ENCODE results near the gene CC2D2B.
"Not testable (repeated sequence)": the region's sequence is repeated elsewhere in the genome, so short reads cannot be mapped to it uniquely, and the experiment has no call there.

CC2D2B gene

DNA sequence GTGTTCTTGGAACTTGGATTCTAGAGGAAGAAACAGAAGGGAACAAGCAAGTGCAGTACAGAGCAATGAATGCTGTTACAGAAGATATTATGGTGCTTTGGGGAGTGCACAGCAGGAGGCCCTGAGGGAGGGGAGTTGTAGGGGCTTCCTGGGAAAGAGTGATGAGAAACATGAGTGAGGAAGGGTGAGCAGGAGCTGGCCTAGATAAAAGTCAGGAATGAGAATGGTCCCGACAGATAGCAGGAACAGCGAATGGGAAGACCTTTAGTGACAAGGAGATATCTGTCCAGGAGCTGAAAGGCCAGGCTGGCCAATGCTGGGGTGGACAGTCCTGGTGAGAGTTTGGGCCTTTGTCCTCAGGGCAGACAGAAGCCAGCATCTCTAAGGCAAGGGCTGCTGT lies 115.0 kb downstream of the CC2D2B start:
- DNase-seq = no peak

DNA sequence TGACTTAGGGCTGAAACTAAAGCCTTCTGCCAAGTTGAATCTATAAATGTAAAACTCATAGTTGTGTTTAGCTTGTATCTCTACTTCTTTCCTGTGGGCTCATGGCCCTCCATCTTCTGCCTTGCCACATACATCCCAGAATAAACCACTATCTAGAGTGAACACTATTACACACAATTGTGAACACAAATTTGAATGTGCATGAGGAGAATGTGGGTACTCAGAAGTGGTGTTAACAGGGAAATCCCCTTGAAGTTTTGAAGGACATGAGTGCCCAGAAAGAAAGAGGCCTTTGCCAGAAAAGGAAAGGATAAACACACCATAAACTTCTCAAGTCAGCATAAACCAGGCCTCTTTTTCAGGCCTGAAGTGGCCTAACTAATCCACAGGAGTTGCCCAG lies 115.4 kb downstream of the CC2D2B start:
- DNase-seq = no peak

DNA sequence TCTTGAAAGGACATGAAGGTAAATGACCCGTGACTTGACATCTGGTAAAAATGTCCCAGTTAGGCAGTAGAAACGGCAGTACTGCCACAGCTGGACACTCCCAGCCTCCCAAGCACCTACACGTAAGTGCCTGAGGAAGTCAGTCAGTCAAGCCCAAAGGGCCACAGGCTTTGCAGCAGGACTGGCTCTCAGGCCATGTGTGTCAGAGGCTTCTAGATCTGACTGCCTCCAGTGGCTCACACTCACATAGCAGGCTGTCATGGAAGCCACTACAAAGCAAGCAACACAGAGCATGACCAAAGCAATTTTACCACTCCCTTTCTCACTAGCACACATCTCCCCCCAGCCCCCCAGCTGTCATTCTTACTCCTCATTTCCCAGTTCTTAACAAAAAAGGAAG lies 117.8 kb downstream of the CC2D2B start:
- peak; percentile 35 for DNase-seq

DNA sequence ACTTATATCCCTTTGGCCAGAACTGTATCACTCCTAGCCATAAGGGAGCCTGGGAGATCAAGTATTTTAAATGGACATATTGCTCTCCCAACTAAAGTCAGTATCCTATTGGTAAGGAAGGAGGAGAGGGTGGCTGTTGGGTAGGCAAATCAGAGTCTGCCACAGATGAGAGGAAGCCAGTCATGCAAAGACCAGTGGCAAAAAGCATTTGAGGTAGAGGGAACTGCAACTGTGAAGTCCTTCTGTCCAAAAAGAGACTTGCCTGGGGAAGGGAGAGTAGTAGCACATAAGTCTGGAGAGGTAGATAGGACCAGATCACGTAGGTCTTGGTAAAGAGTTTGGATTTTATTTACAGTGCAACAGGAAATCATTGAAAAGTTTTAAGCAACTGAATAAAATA lies 126.8 kb downstream of the CC2D2B start:
- no peak for DNase-seq

DNA sequence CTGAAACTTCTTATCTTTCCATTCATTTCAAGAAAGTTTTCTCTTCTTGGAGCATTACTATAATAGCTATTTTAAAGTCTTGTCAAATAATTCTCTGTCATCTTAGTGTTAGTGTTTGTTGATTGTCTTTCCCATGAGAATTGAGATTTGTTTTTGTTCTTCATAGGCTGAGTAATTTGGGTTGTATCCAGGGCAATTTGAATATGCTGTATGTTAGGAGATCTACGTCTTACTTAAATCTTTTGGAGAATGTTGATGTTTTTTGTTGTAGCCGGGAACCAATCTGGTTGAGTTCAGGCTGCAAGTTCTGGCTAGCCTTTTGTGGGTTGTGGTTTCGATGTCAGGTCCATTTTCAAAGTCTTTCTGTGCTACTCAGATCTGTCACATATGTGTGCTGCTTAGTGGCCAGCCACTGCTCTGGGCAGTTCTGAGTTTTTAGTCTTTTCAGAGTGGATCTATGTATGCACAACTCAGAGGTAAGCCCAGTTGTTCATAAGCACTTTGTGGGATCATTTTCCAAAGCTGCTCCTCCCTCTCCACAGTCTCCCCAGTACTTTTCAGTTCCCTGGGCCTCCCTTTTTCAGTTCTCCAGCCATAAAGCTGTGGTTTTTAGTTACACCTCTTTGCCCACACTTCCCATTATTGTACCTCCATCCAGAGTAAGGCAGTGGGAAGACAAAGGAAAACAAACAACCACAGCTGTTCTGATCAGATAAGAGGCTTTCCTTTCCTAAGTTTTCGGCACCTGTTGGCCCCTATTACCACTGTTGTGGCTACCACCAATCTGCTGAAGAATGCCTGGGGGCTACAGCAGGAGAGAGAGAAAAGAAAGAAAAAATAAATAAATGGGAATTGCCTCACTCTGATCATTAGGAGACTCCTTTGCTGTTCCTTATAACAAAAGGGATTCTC lies 131.0 kb downstream of the CC2D2B start:
- peak; percentile 80 for DNase-seq

DNA sequence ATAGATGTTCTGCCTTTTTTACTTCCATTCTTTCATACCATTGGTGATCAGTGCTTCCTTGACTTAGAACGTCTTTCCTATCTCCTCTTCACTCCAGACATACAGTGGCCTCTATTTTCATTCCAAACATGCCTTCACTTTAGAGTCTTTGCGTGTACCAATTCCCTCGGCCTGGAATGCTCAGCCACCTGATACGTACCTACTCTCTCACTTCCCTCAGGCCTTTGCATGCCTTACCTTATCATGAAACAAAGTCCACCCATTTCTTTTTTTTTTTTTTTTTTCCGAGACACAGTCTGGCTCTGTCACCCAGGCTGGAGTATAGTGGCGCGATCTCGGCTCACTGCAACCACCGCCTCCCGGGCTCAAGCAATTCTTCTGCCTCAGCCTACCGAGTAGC lies 133.4 kb downstream of the CC2D2B start:
- no peak for DNase-seq

DNA sequence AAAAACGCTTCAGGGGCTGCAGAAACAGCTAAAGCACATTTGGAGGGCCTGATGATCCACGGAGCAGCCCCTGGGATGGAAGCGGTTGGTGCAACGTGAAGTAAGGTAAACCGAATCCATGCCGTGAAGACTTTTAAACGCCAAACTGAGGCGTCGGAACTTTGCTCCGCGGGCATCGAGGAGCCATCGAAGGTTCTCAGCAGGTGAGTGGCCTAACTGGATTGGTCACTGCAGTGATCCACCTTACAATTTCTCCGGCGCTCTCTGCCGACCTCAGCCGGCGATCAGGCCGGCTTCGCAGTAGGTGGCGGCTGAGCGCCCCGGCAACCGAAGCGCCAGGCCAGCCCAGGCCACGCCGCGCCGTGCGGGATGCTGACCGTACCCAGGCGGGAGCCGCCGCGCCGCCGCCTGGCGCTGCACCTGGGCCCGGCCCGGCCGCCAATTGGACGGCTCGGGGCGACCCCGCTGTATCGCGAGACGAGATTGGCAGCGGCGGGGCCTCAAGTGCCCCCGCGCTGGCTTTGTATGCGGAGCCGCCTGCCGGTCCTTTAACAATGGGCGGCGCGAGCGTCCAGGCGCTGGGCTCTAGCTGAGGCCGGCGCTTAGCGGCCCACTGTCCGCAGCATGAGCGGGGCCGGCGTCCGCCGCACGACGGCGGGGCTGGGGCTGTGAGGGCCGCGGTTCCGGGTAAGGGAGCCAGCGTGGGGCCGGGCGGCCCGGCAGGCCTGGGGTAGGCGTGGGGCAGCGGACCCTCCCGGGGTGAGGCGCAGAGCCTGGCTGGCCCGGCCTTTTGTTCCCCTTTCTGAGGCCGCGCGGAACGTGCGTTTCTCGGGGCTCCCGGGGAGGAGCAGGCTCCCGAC lies 135.5 kb downstream of the CC2D2B start, which contains the start of gene CCNJ:
Gene CCNJ (plus strand): TSS at position 551 of the 860 bp plus-strand sequence. CDS start 811 bp downstream, outside the sequence.
- DNase-seq = peak; percentile 91

DNA sequence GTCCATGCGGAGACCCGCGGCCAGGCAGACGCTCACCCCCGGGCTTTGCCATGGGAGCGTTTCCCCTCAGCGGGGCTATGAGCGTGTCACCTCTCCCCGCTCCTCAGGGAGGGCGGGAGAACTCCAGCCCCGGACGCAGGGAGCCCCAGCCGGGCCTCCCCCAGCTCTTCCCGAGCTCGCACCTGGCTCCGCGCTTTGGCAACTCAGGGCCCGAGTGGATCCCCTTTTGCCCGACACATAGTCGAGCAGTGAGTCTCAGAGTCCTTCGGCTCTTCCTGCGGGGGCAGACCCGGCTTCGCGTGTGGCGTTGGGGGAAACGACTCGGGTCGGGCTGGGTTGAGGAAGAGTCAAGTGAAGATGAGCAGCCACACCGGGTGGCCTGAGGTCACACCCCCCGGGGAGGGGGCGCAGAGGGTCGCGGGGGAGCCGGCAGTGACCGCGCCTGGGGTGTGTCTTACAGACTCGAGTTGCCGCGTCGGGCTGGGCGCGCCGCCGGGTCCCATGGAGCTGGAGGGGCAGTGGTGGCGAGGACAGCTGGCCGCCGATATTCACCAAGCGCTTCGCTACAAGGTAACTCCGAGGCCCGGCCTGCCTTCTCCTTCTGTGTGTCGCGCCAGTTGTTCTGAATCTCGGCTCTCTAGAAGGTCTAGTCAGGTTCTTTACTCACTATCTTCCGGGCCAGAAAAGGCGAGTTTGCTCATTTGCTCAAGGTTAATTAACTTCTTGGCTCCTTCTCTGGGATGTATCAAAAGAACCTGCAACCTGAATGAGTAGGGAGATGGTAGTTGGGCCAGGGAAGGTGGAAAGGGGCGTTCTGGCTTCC lies 136.3 kb downstream of the CC2D2B start:
- peak; percentile 69 for DNase-seq

DNA sequence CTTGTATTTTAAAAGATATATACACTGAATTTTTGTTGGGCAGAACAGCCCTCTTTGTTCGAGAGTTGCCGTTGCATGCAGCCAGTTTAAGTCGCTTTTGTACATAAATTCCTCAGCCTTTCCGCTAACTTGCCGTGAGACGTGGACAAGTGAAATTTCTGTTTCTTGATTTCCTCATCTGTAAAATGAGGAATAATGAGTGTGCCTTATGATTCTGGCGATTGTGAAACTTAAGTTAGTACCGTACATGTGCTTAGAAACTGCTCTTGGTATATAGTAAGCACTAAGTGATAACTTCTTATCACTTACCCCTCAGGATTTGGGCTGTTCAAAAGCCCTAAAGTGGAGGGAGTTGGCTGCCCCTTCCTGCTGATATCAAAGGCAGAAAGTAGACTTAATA lies 137.0 kb downstream of the CC2D2B start:
- DNase-seq = no peak

DNA sequence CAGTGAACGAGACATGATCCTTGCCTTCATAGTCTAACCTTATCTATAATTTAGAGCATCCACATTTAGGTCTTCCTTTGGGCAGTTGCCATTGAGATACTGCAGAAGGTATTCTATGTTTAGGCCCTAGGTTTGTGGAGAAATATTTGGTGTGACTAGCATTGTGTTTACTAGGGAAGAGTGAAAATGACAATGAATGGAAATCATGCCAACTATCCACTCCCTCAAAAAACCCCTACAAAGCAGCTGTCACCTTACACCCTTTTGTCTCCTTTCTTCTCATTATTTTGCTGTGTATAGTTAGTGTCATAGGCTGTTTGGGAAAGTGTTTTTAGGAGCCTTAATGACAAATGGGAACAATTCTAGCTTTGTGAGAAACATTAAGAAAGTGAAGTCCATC lies 138.8 kb downstream of the CC2D2B start:
- DNase-seq = no peak

DNA sequence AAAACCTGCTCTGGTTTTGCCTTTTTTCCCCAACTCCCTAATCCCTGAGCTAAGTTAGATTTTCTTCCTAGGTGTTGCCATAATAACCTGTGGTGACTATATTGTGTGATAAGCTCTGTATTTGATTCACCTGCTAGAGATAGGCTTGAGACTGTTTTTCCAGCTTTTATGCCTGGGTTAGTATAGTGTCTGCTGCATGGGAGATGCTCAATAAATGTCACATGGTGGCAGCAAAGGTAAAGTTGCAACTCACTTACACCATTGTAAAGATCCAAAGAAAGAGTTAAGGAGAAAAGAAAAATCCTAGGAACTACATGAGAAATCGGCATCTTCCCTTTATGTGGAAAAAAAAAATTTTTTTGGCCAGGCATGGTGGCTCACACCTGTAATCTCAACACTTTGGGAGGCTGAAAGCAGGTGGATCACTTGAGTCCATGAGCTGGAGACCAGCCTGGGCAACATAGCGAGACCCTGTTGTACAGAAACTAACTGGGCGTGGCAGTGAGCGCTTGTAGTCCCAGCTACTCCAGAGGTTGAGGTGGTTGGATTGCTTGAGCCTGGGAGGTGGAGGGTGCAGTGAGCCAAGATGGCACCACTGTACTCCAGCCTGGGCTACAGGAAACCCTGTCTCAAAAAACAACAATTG lies 139.4 kb downstream of the CC2D2B start:
- no peak for DNase-seq

DNA sequence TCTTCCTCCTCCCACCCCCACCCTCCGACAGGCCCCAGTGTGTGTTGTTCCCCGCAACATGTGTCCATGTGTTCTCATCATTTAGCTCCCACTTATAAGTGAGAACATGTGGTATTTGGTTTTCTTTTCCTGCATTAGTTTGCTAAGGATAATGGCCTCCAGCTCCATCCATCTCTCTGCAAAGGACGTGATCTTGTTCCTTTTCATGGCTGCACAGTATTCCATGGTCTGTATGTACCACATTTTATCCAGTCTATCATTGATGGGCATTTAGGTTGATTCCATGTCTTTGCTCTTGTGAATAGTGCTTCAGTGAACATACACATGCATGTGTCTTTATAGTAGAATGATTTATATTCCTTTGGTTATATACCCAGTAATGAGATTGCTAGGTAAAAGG lies 140.2 kb downstream of the CC2D2B start:
- not testable (repeated sequence) for DNase-seq

DNA sequence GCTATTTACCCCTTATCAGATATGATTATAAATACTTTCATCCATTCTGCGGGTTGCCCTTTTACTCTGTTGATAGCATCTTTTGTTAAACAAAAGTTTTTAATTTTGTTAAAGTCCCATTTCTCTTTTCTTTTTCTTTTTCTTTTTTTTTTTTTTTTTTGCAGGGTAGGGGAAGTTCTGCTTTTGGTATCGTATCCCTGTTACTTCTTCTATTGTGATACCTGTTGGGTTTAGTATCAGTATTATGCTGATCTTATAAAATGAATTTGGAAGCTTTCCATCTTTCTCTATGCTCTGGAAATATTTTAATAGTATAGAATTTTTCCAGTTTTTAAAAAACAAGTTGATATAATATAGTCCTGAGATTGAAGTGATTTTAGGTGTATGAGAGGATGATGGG lies 141.6 kb downstream of the CC2D2B start:
- no peak for DNase-seq

DNA sequence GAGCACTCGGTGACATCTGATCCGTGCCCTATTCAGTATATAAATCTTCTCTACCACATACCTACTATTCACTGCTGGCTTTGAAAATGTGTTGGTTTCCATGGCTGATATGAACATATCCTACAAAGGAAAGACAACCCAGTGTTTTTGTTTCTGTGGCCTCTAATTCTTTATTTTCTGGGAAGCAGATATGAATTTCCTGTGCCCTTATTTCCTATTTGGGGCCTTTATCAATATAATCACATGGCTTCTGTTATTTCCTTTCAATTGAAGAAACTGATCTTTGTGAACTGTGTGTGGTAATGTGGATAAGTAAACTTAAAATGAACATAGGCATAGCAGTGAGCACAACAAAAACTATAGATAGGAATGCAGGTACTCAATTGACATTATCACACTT lies 146.2 kb downstream of the CC2D2B start:
- DNase-seq = no peak

DNA sequence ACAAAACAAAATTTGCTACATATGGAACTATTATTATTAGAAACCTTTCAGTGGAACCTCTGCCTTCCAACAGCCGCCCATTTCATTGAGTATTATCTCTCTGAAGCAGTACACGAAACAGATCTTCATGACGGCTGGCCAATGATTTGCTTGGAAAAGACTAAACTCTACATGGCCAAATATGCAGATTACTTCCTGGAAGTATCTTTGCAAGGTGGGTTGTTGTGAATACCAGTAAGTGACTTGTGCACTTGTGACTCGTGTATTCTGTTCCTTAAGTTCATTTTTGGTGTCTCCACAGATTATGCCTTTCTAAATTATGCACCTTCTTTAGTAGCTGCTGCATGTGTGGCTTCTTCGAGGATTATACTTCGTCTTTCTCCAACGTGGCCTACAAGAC lies 149.0 kb downstream of the CC2D2B start:
- DNase-seq = no peak

DNA sequence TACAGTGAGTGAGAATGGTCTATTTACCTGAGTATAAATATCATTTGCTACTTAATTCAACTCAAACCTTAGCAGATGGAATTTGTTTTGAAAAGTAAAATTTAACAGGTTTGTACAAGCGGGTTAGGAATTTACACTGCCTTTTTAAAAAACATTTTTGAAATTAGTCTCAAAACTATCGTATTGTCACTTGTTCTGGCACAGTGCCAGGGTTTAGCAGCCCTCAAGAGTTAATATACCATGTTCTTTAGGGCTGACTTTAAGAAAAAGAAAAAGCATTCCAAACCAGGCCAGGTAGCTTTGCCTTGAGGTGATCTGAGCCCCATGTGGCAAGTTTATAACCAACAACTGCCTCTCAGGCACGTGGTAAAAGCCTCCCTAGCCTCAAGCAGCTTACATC lies 153.5 kb downstream of the CC2D2B start:
- no peak for DNase-seq

DNA sequence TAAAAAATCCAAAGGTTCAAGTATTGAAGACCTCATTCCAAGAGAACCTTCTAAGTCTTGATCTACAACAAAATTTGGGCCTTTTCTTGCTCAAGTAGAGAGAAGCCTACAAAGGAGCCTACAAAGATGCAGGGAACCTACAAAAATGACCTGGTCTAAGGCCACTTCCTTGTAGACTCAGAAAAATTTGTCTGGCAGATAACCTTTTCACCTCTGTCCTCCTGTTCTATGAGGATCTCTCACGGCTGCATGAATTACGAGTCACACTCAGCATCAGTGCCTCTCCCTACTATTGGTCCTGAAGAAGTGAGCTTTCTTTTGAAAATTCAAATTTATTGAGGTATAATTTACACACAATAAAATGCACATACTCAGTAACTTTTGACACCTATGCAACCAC lies 164.9 kb downstream of the CC2D2B start:
- DNase-seq = no peak

DNA sequence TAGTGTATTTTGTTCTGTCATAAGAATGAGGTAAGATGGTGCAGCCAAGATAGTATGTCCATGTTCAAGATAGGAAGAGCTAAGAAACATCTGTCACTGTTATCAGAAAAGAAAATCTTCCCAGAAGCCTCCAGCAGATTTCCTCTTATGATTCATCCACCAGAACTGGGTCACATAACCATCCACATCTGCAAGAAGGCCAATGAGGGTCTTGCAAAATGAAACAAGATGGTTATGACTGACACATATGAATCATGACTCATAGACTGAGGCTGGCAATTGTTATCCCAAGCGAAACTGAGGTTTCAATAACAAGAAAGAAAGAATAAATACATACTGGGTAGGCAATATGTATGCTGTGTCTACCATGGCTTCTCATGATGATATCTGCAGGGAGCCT lies 165.9 kb downstream of the CC2D2B start:
- no peak for DNase-seq

DNA sequence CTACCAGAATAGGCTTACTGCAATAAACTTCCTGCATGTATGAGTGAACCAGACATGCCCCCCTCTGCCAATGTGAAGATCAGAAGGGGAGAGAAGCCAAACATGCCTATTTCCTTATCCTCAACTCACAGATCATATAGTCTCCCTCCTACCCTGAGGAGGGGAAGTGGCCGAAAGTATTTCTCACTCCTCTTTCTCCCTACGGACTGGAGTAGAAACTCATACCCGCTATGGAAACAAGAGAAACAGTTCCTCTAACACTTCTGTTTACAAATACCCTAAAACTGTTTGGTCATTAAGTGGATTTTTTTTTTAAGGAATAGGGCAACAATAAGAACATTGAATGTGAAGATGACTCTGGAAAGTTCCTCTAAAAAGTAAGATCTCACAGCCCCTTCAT lies 167.0 kb downstream of the CC2D2B start:
- no peak for DNase-seq

DNA sequence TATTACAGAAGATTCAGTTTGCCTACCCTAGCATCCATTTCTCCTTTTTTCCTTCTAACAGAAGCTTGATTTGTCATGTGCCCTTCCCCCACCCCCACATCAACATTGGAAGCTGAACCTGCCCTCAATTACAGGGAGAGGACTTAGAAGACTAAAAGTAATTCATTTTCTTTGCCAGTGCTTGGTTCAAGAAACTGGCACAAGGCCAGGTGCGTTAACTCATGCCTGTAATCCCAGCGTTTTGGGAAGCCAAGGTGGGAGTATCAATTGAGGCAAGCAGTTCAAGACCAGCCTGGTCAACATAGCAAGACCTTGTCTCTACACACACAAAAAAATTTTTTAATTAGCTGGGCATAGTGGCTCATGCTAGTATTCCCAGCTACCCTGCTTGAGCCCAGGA lies 168.2 kb downstream of the CC2D2B start:
- peak; percentile 7 for DNase-seq

DNA sequence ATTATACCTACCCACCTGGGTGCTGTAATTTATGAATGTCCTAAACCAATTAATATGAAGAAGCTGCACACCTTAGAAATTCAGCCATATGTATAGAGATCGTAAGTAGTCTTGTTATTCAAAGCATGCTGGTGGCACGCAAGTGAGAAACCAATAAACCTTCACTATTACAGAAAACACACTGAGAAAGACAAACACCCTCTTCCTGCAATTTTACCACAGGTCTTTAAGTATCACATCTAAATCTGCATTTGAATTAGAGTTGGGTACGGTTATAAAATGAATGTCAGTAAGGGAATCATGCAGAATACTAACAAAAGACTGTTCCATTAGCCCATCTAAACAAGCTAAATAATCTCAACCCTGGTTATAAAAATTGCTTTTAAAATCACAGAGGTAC lies 169.4 kb downstream of the CC2D2B start:
- DNase-seq = no peak

DNA sequence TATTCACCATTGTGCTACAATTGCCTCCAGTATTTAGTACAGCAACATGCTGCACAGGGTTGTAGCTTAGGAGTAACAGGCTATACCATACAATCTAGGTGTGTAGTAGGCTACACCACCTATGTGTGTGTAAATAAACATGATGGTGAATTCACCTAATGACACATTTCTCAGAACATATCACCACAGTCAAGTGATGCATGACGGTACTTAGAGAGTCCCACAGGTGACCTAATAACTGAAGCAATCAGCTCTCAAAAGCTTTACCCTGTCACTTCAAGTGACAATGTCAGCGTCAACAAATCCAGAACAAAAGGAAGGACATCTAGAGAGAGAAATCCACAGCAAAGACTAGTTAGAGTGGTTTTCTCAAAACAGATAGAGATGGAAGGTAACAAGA lies 174.4 kb downstream of the CC2D2B start:
- DNase-seq = no peak

Measured in NCI-H82 (cell line).